ENCODE data around the gene ANKRD34B.
"Not testable (repeated sequence)": the region's sequence is repeated elsewhere in the genome, so short reads cannot be mapped to it uniquely, and the experiment has no call there.

The ANKRD34B gene

GRCh38 chr5:80569961-80570786 lies at the start of gene ANKRD34B:
Gene ANKRD34B, minus strand, starts transcription at chr5:80570280. Its CDS starts 10,261 bp downstream, at chr5:80560019.
- no peak for DNase-seq (ENCODE audit: low spot score)

- DNase-seq (ENCODE audit: low spot score) = no peak
Observed at GRCh38 chr5:80619086-80619485, 49.0 kb upstream of the ANKRD34B start.

- DNase-seq (ENCODE audit: low spot score) = no peak
Observed at GRCh38 chr5:80618438-80618837, 48.4 kb upstream of the ANKRD34B start.

- peak; percentile 10 for DNase-seq (ENCODE audit: low spot score)
Observed at GRCh38 chr5:80615266-80615914, 45.3 kb upstream of the ANKRD34B start.

GRCh38 chr5:80609692-80610091 lies 39.6 kb upstream of the ANKRD34B start:
- no peak for DNase-seq (ENCODE audit: low spot score)

GRCh38 chr5:80608731-80609130 lies 38.7 kb upstream of the ANKRD34B start:
- DNase-seq (ENCODE audit: low spot score) = no peak

GRCh38 chr5:80607832-80608231 lies 37.8 kb upstream of the ANKRD34B start:
- DNase-seq (ENCODE audit: low spot score) = no peak

GRCh38 chr5:80607343-80607742 lies 37.3 kb upstream of the ANKRD34B start:
- DNase-seq (ENCODE audit: low spot score) = no peak

- no peak for DNase-seq (ENCODE audit: low spot score)
Observed at GRCh38 chr5:80600943-80601693, 31.0 kb upstream of the ANKRD34B start.

- no peak for DNase-seq (ENCODE audit: low spot score)
Observed at GRCh38 chr5:80597500-80597899, 27.4 kb upstream of the ANKRD34B start.

GRCh38 chr5:80594810-80595209 lies 24.7 kb upstream of the ANKRD34B start:
- DNase-seq (ENCODE audit: low spot score) = no peak

GRCh38 chr5:80592761-80593160 lies 22.7 kb upstream of the ANKRD34B start:
- no peak for DNase-seq (ENCODE audit: low spot score)

- DNase-seq (ENCODE audit: low spot score) = no peak
Observed at GRCh38 chr5:80592105-80592504, 22.0 kb upstream of the ANKRD34B start.

- no peak for DNase-seq (ENCODE audit: low spot score)
Observed at GRCh38 chr5:80591352-80591751, 21.3 kb upstream of the ANKRD34B start.

- no peak for DNase-seq (ENCODE audit: low spot score)
Observed at GRCh38 chr5:80590766-80591165, 20.7 kb upstream of the ANKRD34B start.

- no peak for DNase-seq (ENCODE audit: low spot score)
Observed at GRCh38 chr5:80588858-80589540, 18.9 kb upstream of the ANKRD34B start.

GRCh38 chr5:80584770-80585169 lies 14.7 kb upstream of the ANKRD34B start:
- no peak for DNase-seq (ENCODE audit: low spot score)

- not testable (repeated sequence) for DNase-seq (ENCODE audit: low spot score)
Observed at GRCh38 chr5:80580291-80580690, 10.2 kb upstream of the ANKRD34B start.

- DNase-seq (ENCODE audit: low spot score) = no peak
Observed at GRCh38 chr5:80579050-80579449, 9.0 kb upstream of the ANKRD34B start.

GRCh38 chr5:80577707-80578106 lies 7.6 kb upstream of the ANKRD34B start:
- DNase-seq (ENCODE audit: low spot score) = no peak

- no peak for DNase-seq (ENCODE audit: low spot score)
Observed at GRCh38 chr5:80576383-80576782, 6.3 kb upstream of the ANKRD34B start.

GRCh38 chr5:80573062-80573461 lies 3.0 kb upstream of the ANKRD34B start:
- no peak for DNase-seq (ENCODE audit: low spot score)

Data from Ammon's horn (tissue), 1 donor.